ENCODE results near the gene PSMD5.

Gene PSMD5

DNA sequence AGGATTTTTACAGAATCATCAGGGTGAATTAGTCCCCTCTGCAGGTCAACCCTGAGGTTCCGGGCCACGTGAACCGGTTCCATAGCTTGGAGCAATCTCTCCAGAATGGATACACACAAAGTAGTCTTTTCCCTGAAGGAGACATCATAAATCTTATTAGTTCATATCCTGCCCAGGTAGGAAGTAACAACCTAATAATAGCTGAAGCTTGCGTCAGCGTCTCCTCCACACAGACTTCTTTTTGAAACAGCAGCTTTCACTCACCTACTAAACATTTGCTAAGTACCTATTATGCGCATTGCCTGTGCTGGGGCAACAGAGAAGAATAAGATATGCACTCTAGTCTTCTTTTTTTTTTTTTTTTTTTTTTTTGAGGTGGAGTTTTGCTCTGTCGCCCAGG, 9.4 kb downstream of the PSMD5 start:
- no peak for TF ChIP-seq GLIS3 (CRISPR knock-in tag; IDR thresholded peaks at IDR 0.05)
- TF ChIP-seq, protein P1, sequence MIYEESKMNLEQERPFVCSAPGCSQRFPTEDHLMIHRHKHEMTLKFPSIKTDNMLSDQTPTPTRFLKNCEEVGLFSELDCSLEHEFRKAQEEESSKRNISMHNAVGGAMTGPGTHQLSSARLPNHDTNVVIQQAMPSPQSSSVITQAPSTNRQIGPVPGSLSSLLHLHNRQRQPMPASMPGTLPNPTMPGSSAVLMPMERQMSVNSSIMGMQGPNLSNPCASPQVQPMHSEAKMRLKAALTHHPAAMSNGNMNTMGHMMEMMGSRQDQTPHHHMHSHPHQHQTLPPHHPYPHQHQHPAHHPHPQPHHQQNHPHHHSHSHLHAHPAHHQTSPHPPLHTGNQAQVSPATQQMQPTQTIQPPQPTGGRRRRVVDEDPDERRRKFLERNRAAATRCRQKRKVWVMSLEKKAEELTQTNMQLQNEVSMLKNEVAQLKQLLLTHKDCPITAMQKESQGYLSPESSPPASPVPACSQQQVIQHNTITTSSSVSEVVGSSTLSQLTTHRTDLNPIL (CRISPR knock-in tag; IDR thresholded peaks at IDR 0.05; ENCODE audit: low read depth), result no peak
- no peak for TF ChIP-seq CSRNP3 (CRISPR knock-in tag; IDR thresholded peaks at IDR 0.05)
- TF ChIP-seq PPARA (CRISPR knock-in tag; IDR thresholded peaks at IDR 0.05; ENCODE audit: borderline replicate concordance), result no peak
- no peak for TF ChIP-seq ZNF8 (CRISPR knock-in tag; IDR thresholded peaks at IDR 0.05)
- no peak for TF ChIP-seq CSDC2 (CRISPR knock-in tag; IDR thresholded peaks at IDR 0.05)
- no peak for TF ChIP-seq TOX (CRISPR knock-in tag; IDR thresholded peaks at IDR 0.05; ENCODE audit: borderline replicate concordance)
- no peak for TF ChIP-seq ZC3H10 (CRISPR knock-in tag; IDR thresholded peaks at IDR 0.05)
- TF ChIP-seq ESRRG (CRISPR knock-in tag; IDR thresholded peaks at IDR 0.05), result no peak
- TF ChIP-seq ARNTL (CRISPR knock-in tag; IDR thresholded peaks at IDR 0.05; ENCODE audit: borderline replicate concordance, low read depth), result no peak
- TF ChIP-seq SNAI2 (CRISPR knock-in tag; IDR thresholded peaks at IDR 0.05), result no peak
- no peak for TF ChIP-seq ZFP30 (CRISPR knock-in tag; IDR thresholded peaks at IDR 0.05)
- no peak for TF ChIP-seq BACH2 (CRISPR knock-in tag; IDR thresholded peaks at IDR 0.05; ENCODE audit: borderline replicate concordance)
- TF ChIP-seq TCF4 (CRISPR knock-in tag; IDR thresholded peaks at IDR 0.05; ENCODE audit: borderline replicate concordance), result no peak
- TF ChIP-seq ZFP3 (CRISPR knock-in tag; IDR thresholded peaks at IDR 0.05), result no peak
- TF ChIP-seq, protein P2, sequence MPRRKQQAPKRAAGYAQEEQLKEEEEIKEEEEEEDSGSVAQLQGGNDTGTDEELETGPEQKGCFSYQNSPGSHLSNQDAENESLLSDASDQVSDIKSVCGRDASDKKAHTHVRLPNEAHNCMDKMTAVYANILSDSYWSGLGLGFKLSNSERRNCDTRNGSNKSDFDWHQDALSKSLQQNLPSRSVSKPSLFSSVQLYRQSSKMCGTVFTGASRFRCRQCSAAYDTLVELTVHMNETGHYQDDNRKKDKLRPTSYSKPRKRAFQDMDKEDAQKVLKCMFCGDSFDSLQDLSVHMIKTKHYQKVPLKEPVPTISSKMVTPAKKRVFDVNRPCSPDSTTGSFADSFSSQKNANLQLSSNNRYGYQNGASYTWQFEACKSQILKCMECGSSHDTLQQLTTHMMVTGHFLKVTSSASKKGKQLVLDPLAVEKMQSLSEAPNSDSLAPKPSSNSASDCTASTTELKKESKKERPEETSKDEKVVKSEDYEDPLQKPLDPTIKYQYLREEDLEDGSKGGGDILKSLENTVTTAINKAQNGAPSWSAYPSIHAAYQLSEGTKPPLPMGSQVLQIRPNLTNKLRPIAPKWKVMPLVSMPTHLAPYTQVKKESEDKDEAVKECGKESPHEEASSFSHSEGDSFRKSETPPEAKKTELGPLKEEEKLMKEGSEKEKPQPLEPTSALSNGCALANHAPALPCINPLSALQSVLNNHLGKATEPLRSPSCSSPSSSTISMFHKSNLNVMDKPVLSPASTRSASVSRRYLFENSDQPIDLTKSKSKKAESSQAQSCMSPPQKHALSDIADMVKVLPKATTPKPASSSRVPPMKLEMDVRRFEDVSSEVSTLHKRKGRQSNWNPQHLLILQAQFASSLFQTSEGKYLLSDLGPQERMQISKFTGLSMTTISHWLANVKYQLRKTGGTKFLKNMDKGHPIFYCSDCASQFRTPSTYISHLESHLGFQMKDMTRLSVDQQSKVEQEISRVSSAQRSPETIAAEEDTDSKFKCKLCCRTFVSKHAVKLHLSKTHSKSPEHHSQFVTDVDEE (CRISPR knock-in tag; IDR thresholded peaks at IDR 0.05), result no peak
- no peak for TF ChIP-seq ZNF70 (CRISPR knock-in tag; IDR thresholded peaks at IDR 0.05)
- ATAC-seq, result no peak

DNA sequence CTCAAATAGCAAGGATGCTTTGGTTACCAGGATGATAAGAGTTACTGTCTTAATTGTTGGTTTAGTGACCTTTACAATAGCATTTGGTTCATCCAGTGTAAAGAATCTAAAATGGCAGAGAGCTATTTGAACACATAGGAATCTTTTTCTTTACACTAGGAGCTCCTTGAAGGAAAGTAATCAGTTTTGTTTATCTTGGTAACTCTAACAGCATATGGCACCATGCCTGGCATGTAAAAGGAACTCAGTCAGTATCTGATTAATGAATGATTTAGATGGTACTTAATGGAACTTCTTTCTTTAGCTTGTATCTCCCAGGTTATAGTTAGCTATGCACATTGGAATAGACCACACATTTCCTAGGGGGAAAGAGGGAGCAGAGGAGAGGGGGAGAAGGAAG, 9.9 kb downstream of the PSMD5 start:
- peak; percentile 56 for TF ChIP-seq ISL1 (CRISPR knock-in tag; IDR thresholded peaks at IDR 0.05)
- TF ChIP-seq CSRNP3 (CRISPR knock-in tag; IDR thresholded peaks at IDR 0.05), result no peak
- no peak for TF ChIP-seq RARB (CRISPR knock-in tag; IDR thresholded peaks at IDR 0.05)
- TF ChIP-seq BACH2 (CRISPR knock-in tag; IDR thresholded peaks at IDR 0.05; ENCODE audit: borderline replicate concordance), result no peak
- no peak for ATAC-seq

GRCh38 chr9:120830865-120831264, 11.9 kb downstream of the PSMD5 start:
- ATAC-seq, result no peak

More at GRCh38 chr9:120830865-120831264, 11.9 kb downstream of the PSMD5 start:
- TF ChIP-seq CSRNP3 (CRISPR knock-in tag; IDR thresholded peaks at IDR 0.05) (no peak), ARNTL (CRISPR knock-in tag; IDR thresholded peaks at IDR 0.05; ENCODE audit: borderline replicate concordance, low read depth) (no peak), ZNF8 (CRISPR knock-in tag; IDR thresholded peaks at IDR 0.05) (no peak), ZC3H10 (CRISPR knock-in tag; IDR thresholded peaks at IDR 0.05) (no peak), ZFP3 (CRISPR knock-in tag; IDR thresholded peaks at IDR 0.05) (no peak), PPARA (CRISPR knock-in tag; IDR thresholded peaks at IDR 0.05; ENCODE audit: borderline replicate concordance) (no peak), GLIS3 (CRISPR knock-in tag; IDR thresholded peaks at IDR 0.05) (no peak), ESRRG (CRISPR knock-in tag; IDR thresholded peaks at IDR 0.05) (no peak)
- TF ChIP-seq, protein P3, sequence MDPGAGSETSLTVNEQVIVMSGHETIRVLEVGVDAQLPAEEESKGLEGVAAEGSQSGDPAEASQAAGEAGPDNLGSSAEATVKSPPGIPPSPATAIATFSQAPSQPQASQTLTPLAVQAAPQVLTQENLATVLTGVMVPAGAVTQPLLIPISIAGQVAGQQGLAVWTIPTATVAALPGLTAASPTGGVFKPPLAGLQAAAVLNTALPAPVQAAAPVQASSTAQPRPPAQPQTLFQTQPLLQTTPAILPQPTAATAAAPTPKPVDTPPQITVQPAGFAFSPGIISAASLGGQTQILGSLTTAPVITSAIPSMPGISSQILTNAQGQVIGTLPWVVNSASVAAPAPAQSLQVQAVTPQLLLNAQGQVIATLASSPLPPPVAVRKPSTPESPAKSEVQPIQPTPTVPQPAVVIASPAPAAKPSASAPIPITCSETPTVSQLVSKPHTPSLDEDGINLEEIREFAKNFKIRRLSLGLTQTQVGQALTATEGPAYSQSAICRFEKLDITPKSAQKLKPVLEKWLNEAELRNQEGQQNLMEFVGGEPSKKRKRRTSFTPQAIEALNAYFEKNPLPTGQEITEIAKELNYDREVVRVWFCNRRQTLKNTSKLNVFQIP (CRISPR knock-in tag; IDR thresholded peaks at IDR 0.05; ENCODE audit: borderline replicate concordance, low read depth), result no peak

Measured in SK-N-SH treated with all-trans-retinoic acid at 6 μM for 48 hours (cell line).